Ishikawa (cell line): ENCODE results near the gene IL1RAPL1.

ENCODE experiments used
- EGR1 ChIP-seq: IDR thresholded peaks from 2 replicates; pipeline ENCODE4 v1.6.1; 2012
- TAF1 ChIP-seq: IDR thresholded peaks from 2 replicates; pipeline ENCODE4 v1.6.1; 2012; ENCODE audit warnings: low read depth, mild to moderate bottlenecking
- TF ChIP-seq, protein P1 (sequence below): IDR thresholded peaks from 2 replicates; pipeline ENCODE4 v1.6.1; 2012; ENCODE audit warnings: low read depth, mild to moderate bottlenecking

- TF ChIP-seq, protein P1, sequence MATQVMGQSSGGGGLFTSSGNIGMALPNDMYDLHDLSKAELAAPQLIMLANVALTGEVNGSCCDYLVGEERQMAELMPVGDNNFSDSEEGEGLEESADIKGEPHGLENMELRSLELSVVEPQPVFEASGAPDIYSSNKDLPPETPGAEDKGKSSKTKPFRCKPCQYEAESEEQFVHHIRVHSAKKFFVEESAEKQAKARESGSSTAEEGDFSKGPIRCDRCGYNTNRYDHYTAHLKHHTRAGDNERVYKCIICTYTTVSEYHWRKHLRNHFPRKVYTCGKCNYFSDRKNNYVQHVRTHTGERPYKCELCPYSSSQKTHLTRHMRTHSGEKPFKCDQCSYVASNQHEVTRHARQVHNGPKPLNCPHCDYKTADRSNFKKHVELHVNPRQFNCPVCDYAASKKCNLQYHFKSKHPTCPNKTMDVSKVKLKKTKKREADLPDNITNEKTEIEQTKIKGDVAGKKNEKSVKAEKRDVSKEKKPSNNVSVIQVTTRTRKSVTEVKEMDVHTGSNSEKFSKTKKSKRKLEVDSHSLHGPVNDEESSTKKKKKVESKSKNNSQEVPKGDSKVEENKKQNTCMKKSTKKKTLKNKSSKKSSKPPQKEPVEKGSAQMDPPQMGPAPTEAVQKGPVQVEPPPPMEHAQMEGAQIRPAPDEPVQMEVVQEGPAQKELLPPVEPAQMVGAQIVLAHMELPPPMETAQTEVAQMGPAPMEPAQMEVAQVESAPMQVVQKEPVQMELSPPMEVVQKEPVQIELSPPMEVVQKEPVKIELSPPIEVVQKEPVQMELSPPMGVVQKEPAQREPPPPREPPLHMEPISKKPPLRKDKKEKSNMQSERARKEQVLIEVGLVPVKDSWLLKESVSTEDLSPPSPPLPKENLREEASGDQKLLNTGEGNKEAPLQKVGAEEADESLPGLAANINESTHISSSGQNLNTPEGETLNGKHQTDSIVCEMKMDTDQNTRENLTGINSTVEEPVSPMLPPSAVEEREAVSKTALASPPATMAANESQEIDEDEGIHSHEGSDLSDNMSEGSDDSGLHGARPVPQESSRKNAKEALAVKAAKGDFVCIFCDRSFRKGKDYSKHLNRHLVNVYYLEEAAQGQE = no peak
- TF ChIP-seq TAF1 (no peak), EGR1 (no peak)
Measured at GRCh38 chrX:29359276-29359675, 772.0 kb downstream of the IL1RAPL1 start.
